GM23248 (cell line): Measurements from ENCODE around the gene CHCHD3.

Experiments
- EZH2 ChIP-seq: fragments of 200-600 bp; sonication (generic); IDR thresholded peaks from 2 replicates; pipeline ENCODE4 v1.6.1; 2018; ENCODE audit warnings: antibody characterized with exemption, mild to moderate bottlenecking; ENCODE audit not compliant: insufficient read depth, poor library complexity, severe bottlenecking
- EZH2phosphoT487 ChIP-seq: fragments of 200-600 bp; sonication (generic); IDR thresholded peaks from 2 replicates; pipeline ENCODE4 v1.6.1; 2018; ENCODE audit warnings: antibody characterized with exemption, moderate library complexity, mild to moderate bottlenecking, low read depth; ENCODE audit not compliant: insufficient read depth

DNA sequence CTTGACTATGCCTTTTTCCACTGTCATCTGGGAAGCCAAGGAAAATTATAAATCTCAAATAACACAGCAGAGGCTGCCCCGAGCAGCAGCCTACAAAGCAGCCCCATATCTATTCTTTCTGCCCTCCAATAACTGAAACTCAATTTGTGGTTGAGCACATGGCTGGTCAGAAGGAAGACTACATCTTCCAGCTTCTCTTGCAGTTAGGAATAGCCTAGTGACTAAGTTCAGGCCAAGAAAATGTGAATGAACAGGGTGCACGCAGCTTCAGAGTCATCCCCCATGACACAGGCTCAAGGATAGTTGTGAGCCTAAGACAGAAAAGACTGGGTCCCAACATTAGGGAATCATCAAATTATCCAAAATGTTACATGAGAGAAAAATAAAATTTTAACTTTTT, 42.3 kb downstream of the CHCHD3 start:
- no peak for TF ChIP-seq EZH2
- no peak for TF ChIP-seq EZH2phosphoT487
